Right lobe of liver (tissue), 4 donors: ENCODE results near the gene PLXNA4.

ENCODE experiments used
- CTCF ChIP-seq, 4 donors: fragments of 200-600 bp in 3 of 4; fragments of 450-650 bp in 1 of 4; IDR thresholded peaks; one replicate each; pipeline versions ENCODE4 v1.5.1 to v1.8.0; 2016 to 2022; ENCODE audit warnings: antibody characterized with exemption in 4 of 4, mild to moderate bottlenecking in 2 of 4
- POLR2A ChIP-seq: fragments of 450-650 bp; IDR thresholded peaks from one replicate; pipeline ENCODE4 v1.6.1; 2017; ENCODE audit warnings: antibody characterized with exemption, mild to moderate bottlenecking
- donor health status: DM: no; HTN: no; CAD: no.
- donor health status: DM: no; HTN: no; CAD: no.
- donor health status: DM: no; HTN: yes; CAD: no.

GRCh38 chr7:132387596-132387995 lies 188.7 kb downstream of the PLXNA4 start:
- TF ChIP-seq CTCF (IDR thresholded peaks at IDR 0.05) (no peak), POLR2A (no peak)
